NCI-H510A (cell line): ENCODE data around the gene CCDC178.
A peak's percentile ranks its signal among the peaks of the same experiment; 100 is the strongest.

Experiments
- DNase-seq: peaks from one replicate; lab custom pipeline; 2025; lab: John Stamatoyannopoulos, UW

The CCDC178 gene

DNA sequence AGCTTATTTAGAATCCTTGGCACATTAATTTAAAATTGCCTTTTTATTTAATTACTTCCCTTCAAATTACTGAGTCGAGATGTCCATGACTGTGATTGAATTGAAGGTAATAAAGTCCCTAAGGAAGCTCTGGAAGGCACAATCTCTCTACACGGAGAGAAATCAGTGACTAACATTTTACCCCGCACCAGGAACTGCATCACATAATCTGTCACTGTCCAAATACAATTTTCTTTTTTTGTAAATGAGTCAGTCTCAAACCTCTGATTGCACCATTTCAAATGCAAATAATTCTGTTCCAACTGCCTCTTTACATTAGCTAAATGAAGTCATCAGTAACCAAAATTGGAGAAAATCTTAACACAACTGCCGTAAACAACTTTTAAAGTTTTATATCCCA lies 311.9 kb downstream of the CCDC178 start:
- no peak for DNase-seq

DNA sequence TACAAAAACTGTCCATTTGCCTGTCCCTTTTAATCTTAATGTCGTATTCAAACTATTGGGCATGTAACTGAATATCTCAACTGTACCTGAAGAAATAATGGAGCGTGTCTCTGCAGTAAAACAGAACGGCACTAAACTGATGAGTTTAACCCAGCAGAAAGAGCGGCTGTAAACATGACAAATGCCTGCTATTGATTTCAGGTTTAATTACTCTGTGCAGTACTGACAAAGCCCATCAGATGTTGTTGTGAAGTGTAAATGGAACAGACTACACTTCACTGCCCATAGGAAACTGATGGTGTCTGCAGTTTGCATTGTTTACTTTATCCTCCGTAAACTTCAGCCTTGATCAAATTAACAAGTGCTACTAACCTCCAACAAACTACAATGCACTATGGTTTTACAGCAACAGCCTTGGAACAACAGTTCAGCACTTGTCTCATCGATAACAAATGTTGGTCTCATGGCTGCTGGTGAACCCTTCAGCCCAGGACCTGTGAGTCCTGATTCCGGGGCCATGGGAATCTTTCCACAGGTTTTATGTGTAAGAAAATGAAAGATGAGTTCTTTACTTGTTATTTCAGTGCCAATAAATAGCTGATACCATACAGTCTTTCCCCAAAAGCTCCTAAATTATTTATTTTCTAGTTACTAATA lies 316.5 kb downstream of the CCDC178 start:
- DNase-seq = peak; percentile 75

DNA sequence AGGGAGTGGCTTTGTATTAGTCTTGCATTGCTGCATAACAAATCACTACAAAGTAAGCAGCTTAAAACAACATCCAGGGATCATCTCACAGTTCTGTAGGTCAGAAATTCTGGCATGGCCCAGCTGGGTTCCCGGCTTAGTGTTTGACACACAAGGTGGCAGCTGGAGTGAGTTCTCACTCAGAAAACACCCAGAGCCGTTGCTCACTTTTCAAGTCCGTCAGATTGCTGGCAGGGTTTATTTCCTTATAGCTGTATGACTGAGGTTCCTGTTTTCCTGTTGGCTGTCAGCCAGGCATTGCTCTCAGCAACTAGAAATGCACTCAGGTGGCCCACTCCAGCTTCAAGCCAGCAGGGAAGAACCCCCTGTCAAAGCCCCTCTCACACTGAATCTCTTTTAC lies 324.1 kb downstream of the CCDC178 start:
- DNase-seq = peak; percentile 68

DNA sequence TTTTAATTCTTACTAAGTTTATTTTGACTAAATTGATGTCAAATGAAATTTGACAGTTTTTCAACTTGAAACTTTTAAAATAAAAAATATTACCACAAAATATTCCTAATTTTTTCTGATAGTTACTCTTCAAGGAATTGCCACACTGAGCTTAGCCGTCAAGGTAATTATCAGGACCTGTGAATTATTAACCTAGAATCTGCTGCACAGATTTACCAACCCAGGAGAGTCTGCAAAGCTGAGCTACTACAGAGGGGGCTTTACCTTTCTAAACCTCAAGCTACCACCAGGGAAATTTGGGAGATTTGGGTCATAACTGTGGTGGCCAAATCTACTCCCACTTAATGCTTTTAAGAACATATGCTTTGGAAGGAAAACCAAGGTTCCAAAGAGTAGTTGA lies 324.6 kb downstream of the CCDC178 start:
- DNase-seq = no peak

DNA sequence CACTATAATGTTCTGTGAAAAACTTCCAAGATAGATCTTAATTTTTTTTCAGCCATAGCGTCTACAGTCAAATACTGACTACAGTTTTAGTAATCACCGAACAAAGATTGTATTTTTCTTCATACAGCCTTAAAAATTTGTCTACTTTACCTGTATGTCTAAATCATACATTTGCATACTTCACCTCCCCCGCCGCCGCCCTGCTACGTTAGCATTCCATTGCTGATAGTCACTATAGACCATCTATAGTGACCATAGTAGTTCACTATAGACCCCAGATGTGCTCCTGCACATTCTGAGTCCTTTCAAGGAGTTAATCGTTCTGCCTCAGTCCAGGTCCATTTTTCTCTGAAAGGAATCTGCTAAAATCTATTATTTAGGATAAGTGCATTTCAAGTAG lies 325.0 kb downstream of the CCDC178 start:
- no peak for DNase-seq

DNA sequence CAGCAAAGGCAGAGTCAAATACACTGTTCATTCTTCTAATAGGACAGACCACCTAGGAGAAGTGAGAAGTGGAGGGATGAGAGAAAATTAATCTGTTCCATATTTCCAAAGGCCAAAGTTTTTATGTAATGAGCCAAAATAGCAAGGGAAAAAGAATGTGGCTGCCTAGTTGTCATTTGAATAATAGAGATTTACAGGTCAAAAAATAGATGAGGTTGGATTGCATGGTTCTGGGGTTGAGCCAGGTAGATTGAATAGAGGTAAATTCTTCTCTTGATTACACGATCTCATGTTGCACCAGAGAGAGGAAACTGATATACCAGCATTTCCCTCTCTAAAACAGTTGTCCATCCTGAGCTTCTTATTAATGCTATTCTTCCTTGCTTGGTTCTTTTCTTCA lies 325.8 kb downstream of the CCDC178 start:
- no peak for DNase-seq

DNA sequence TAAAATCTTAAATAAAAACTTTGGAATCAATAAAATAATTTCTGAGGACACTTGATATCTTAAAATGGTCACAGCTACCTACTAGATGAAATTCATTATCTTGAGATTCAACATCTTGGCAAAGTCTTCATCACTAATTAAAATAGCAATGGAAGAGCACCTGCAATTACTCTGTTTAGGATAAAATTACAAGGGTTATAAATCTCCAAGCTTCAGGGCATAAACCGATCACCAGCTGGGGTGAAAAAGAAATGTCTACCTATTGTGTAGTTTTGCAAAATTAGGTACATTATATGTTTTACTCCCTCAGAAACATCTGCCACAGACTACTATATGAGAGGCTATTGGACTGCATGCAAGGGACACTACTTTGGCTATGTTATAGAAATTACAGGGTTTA lies 327.1 kb downstream of the CCDC178 start:
- DNase-seq = no peak

DNA sequence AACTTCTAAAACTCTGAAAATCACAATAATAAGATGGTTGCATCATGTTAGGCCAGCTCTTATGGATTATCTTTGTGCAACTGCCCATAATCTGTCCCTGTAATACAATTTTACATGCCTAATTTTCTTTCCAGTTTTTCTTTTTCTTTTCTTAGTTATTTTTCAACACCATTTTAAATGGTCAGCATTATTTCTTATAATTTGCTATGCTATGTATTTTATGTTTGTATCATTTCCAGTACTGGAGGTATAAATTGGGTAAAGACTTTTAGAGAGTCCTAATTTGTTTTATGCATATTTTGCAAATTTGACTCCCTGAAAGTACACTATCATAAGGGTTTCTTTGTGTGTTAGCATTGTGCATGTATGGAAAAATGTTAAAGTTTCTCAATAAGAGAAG lies 333.0 kb downstream of the CCDC178 start:
- DNase-seq = no peak

DNA sequence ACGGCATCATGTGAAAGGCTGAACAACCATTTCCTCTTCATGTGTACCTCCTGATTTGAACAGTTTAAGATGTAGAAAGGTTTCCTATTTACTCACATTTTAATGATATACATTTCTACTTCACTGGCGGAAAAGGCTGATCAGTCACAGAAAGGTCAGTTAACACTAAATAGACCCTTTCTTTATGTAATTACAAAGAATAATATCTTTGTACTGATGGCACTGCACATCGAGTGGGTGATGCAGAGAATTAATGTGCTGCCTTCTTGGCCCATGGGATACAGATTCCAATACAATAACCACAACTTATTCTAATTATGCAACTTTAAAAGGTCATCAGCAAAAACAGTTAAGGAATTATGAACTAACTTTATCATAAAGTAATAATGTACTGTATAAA lies 339.2 kb downstream of the CCDC178 start:
- DNase-seq = no peak

DNA sequence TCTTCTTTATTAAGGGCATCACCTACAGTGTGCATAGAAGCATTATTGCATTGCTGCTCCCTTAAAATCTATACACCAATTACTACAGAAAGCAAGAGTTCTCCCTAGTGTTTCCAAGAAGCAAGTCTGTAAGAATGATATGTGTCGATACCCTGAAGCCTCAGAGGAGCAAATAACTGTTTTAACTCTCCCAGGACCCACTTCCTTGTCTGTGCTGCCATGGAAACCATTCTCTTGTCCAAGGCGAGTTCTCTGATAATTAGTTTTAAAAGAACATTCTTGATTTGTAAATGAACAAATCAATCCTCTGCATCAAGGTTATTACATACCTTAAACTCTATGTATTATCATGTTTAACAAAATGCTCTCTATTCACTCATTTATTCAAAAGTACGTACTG lies 340.9 kb downstream of the CCDC178 start:
- no peak for DNase-seq

DNA sequence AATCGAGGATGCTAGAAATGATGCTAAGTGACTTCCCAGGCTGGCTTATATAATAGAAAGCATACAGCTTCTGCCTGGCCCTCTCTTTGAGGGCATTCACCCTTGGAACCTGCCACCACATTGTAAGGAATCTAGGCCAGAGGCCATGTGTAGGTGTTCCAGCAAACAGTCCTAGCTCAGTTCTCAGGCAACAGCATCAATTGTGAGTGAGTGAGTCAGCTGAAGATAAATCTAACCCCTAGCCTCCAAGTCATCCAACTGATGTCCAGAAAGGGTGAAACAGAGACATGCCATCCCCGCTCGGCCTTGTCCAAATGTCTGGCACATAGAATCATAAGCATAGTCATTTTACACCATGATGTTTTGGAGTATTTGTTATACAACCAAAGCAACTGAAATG lies 343.4 kb downstream of the CCDC178 start:
- no peak for DNase-seq

DNA sequence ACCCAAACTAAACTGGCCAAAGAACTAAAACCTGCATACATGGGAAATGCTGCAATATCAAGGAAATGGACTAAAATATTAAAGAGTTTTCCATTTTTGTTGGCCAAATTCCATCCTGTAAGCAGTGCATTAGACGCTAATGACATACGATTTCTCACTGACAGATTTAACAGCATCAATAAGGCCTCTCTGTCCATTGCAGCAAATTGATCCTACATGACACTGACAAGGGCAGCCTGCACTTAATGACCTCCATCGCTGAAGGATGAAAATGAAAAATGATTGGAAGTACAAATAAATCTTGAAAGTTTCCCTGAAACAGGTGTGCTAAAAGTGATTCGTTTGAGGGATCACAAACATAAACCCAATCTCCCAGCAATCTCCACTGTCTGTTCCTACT lies 350.1 kb downstream of the CCDC178 start:
- DNase-seq = no peak

DNA sequence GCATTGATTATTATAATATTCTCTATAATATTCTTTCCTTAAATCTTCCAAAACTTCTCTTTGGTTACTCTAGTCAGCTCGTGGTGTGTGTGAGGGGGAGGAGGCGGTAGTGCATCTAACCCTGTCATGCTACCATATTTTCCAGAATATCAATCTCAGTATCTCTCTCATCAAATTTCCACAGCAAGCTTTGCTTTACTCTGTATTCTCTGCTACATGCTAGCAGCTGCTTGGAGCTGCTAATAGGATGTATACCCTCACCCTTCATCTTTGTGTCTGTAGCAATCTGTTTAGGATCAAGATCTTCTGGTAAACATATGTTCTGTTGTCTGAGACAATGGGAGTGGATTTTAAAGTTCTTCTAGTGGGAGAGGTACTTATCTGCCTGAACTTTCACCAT lies 363.9 kb downstream of the CCDC178 start:
- no peak for DNase-seq

DNA sequence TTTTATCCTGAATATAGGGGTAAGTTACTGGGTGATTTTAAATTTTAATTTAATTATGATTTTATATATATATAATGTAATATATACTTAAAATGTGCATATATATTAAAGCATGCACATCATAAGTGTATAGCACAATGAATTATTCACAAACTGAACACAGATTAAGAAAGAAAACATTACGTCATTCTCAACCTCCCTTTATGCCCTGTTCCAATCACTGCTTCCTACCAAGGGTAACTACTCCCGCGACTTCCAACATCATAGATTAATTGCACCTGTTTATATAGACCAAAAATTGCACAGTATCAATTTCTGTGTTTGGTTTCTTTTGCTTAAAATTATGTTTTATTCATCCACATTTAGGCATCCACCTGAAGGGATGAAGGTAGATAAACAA lies 366.4 kb downstream of the CCDC178 start:
- no peak for DNase-seq

DNA sequence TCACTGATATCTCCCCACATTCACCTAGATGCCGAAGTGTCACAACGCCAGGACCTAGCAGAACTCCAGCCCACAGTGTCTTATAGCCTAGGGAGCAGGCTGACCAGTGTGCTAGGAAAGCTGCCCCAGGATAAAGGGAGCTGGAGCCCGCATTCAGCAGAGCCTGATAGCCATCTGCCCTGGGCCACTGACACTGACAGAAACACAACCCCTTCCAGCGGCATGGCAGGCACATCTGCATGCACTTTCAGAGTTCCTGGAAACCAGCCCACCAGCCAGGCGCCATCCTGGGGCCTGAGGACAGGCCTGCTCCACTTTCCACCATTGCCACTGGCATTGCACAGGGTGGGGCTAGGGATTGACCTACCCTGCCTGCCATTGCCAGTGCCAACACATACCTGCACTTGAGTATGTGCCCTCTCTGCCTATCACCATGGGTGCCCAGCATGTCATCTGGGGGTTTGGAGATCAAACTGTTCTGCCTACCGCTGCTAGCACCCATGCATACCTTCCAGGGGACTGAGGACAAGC lies 377.6 kb downstream of the CCDC178 start:
- DNase-seq = no peak

DNA sequence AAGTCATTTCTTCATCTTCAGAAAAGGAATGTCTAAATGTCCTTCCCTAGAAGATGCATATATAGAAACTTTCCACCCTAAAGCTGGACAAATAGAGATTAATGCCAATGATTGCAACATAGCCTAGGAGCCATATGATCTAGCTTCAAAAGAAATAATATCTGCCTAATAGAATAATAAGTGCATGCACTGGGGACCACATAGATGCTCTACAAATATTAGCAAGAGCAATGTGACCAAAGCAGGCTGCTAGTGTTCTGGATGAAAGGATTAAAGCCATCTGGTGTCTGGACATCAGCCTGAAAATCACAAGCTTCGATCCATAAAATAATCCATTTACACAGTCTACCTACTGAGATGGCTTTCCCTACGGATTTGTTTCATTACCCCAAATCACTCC lies 387.6 kb downstream of the CCDC178 start:
- DNase-seq = no peak

DNA sequence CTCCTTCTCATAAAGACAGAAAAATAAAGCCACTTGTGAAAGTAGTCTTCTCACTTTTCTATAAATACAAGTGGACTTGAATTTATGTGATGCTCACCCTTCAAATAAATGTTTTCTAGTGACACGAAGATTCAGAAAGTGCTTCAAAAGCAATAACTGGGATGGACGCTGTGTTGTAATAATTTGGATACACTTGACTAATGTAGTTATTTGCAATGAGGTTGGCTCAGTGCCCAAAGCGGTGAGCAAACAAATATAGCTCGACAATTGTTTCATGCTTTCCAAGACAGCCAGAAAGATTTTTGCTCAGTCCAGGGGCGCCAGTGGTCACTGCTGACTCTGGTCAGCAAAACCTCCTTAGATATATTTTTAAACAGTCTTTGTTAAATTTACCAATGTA lies 389.1 kb downstream of the CCDC178 start:
- peak; percentile 92 for DNase-seq

DNA sequence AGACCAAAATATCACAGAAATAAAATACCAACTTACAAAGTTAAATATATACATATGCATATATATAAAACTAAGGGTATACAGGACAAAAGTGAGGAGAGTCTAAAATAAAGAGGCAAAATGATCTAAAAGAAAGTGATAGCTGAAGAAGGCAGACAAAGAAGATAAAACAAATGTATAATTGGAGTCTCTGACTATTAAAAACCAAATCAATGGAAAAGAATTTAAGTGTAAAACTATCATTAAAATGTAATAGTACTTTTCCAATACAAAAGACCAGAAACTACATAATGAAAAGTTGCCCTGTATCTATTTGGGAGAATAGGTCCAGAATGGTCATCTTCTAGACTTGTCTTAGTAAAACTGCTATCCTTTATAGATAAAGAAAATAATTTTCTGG lies 400.3 kb downstream of the CCDC178 start:
- no peak for DNase-seq

DNA sequence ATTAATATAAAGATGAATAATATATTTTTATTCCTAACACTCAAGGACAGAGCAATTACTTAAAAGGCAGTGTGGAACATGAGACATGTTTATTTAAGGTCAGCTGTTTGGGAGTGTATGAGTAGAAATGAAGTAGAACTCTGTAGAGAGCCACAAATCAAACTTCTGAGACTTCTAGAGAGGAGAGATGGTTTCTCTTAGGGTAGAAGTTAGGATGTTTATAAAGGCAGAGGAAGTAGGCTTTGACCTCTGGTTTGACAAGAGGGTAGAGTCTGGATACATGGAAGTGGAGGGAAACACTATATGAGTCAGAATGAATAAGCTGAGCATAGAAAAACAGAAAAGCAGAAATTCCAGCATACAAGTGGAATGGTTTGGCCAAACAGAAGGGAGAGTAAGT lies 405.6 kb downstream of the CCDC178 start:
- DNase-seq = no peak

DNA sequence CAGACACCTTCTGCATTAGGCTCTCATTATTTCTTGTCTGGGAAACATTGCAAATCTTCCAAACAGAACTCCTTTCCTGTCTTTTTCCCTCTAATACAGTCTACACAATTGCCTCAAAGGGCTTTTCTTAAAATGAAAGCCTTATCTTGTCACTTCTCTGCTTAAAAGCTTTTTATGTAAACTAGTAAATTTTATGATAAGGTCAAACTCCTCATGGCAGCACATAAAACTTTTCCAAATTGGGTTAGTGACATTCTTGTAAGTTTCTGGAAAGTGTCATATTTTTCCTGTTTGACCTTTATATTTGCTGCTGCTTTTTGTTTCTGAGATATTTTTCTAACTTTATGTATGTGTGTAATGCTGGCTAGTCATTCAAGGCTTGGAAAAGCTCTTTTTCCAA lies 406.3 kb downstream of the CCDC178 start:
- DNase-seq = no peak

DNA sequence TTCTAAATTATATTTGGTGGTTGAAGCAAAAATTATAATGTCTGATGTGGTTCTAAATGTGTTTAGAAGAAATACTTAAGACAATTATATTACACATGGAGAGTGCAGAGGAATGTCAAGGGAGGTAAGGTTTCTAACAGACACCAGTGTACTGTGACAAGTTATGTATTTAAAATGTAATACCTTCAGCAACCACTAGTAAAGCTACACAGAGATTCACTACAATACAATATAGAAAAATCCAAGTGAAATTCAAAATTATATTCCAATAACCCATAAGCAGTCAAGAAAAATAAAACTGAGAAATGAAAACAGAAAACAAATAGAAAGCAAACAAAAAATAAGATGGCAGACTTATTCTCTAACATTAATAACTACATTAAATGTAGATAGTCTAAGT lies 418.2 kb downstream of the CCDC178 start:
- DNase-seq = no peak

DNA sequence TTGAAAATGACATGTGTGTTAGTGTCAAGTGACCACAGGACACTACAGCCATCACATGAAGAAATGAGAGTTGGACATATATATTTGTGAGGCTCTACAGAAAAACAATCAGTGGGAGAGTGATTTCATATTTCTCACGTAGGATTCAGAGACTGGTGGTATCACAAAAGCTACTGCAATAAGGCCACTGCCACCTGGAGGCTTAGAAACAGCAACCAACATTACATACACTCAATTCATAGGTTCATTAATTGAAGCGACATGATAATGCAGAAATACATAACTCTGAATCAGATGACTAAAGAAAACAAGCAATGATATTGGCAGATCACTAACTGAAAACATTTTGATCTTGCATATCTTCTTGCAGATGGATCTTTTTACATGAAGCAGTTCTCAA lies 419.6 kb downstream of the CCDC178 start:
- no peak for DNase-seq

DNA sequence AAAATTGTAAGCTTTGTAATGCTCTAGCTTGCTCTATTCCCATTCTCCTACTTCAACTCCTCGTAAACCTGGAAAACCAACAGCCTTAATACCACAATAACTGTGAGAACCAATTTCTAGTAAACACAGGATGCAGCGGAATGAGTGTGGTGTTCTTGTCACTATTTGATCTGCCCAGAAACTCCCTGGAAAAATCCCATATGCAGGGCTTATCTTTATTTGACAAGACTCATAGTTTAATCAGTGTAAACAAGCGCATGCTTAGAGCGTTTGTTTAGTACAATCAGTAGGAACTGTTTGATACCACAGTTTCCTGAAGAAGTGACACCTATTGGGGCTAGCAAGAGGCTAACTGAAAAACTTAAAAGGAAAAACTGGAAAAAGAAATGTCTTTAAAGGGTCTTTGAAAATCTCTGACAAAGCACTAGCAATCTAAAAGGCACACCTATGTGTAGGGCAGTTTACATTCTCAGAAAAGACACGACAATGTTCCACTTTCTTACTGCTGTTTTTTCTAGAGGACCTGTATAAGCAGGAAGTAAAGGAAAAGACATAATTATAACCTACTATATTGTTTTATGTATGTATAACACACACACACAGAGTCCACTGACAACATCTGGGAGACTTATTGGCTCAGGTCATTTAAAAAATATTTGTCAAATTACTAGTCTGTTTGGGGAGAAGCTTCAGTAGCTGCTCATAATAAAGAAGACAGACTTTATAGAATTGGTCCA lies 426.3 kb downstream of the CCDC178 start:
- no peak for DNase-seq

DNA sequence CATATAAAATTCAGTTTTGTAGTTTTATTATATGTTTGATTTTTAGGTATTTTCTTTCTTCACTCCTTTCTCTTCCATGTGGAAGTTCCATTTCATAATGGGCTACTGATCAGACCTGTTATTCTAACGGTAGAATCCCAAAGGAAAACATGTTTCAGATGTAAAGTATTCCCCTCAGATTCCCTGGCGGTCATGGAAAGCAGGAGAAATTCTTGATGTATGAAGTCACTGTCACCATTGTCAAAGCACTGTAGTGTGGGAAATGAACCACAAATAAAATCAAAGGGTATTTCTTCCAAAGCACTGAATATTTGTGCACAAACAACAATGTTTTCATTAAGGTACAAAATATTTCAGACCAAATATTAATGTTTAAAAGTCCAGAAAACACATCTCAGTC lies 430.4 kb downstream of the CCDC178 start:
- DNase-seq = no peak
